ENCODE measurements around the gene PHIP. TPM values are rescaled to one million over a fixed set of nuclear protein-coding genes. Genes with fewer than 3 reads are reported as not detected.
"Not testable (repeated sequence)": the region's sequence is repeated elsewhere in the genome, so short reads cannot be mapped to it uniquely, and the experiment has no call there.

Gene PHIP
- total RNA-seq, 1 donor from 2014 or later: 12.4 TPM

DNA sequence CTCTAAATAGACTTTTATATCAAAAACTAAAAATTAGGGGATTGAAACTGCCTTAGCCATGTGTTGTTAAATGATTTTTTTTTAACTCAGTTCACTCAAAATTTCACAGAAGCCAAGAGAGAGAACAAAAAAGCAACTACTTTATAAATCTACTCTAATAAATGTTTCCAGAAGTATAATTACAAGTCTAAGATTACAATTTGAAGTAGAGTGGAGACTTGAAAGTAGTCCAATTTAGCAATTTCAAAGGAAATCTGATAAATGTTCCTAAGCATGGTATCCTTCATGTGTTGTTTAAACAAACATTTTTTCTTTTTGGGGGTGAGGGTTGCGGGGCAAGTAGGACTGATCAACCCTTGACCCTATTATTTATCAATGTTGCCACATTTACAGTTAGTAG lies 72.6 kb downstream of the PHIP start:
- ATAC-seq: no peak

DNA sequence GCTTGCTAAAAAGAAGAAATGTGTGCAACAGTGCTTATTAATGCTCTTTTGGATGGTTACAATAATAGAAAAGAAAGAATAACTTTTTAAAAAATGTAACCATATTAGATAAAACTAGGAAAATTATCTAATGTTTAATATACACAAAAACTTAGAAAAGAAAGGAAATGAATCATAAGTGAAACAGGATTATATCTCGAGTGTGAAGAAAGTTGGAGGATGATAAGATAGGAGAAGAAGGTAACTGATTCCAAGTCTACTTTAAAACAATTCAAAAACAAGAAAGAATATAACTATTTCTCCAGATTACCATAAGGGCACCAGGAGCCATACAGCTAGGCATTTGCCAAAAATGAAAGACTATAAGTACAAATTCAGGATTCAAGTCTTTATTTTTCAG lies 73.0 kb downstream of the PHIP start:
- no peak for ATAC-seq

DNA sequence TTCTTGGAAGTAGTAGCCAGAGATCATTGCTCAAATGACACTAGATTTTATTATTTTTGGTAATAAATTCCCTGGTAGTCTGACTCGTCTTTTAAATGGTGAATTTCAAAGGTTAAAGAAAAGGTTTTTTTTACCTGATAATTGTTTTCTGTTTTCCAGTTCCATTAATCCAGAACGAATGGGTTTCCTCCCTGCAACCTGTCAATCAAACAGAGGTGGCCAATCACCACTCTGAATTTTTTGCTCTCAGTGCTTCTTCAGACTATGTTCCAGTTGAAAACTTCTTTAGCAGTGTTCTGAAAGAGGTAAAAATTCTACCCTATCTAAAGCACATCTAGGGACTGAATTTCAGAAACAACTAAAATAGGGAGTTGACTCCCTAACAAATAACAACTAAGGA lies 73.8 kb downstream of the PHIP start:
- no peak for ATAC-seq

DNA sequence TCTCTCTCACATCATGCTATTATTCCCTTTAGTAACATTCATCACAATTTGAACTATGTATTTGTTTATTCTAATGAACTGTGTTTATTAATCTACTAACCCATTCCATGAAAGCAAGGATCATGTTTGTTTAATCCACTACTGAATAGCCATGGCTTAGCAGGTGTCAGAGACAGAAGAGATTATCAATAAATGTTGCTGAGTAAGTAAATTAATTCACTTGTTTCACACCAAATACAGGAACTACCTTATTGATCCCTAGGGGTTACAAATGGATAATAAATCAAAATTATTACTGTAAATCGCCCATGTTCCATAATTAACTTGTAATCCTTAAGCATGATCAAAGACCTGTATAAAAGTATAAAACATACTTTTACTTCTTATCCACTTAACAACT lies 76.6 kb downstream of the PHIP start:
- no peak for ATAC-seq

DNA sequence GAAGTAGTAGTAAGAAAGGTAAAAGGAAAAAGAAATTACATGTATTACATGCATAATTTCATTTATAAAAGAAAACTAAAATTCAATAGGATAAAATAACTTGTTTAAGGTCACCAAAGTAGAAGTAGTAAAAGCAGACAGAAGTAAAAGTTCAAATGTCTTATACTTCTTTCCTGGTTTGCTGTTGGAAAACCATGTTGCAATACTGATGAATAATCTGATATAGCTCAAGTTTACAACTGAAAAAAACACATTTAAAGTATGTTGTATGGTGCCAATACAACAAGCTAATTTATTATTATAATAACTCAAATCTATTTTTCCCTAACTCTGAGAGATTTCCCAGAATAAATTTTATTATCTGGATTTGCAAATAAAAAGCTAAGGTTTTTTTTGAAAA lies 78.3 kb downstream of the PHIP start:
- ATAC-seq: no peak

DNA sequence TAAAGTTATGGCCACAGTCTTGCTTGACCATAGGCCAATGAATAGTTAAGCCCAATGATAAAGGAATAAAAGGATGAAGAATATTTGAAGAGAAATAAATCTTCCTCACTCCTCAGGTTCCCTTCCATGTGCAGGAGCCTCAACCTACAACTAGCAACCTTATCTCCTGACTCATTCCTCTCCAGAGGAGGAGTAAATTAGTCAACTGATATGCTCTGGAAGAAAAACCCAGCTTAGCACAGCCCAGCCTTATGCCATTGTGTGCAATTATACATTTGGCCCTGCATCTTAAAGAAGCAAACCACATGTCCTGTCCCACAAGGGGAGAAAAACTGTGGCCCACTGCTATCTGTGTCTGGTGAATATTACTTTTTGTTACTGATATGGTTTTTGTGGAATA lies 82.1 kb downstream of the PHIP start:
- ATAC-seq: no peak

DNA sequence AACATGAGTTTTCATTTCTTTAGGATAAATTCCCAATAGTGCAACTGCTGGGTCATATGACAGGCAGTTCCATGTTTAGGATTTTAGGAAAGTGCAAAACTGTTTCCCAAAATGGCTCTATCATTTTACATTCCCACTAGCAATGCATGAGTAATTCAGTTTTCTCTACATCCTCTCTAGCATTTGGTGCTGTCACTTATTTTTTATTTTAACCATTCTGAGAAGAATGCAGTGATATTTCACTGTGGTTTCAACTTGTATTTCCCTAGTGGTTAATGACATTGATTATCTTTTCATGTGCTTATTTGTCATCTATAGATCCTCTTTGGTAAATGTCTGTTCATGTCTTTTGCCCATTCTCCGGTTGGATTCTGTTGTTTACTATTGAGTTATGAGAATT lies 82.7 kb downstream of the PHIP start:
- ATAC-seq: no peak

DNA sequence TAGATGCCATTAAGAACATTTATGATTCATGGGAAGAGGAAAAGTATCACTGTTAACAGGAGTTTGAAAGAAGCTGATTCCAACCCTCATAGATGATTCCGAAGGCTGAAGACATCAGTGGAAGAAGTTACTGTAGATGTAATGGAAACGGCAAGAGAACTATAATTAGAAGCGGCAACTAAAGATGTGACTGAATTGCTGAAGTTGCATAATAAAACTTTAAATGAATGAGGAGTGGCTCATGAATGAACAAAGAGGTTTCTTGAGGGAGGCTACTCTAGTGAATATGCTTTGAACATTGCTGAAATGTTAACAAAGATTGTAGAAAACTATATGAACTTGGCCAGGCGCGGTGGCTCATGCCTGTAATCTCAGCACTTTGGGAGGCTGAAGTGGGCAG lies 84.1 kb downstream of the PHIP start:
- no peak for ATAC-seq

DNA sequence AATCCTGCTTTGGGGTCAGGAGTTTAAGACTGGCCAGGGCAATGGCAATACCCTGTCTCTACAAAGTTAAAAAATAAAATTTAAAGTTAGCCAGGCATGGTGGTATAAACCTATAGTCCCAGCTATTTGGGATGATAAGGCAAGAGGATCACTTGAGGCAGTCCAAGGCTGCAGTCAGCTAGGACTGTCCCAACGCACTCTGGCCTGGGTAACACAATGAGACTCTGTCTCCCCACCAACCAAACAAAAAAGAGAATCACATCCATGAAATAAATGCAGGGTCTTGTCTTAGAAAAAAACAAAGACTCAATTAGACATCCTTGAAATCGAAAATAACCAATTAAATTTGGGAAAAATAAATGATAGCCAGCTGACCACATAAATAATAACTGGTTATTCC lies 88.9 kb downstream of the PHIP start:
- no peak for ATAC-seq

DNA sequence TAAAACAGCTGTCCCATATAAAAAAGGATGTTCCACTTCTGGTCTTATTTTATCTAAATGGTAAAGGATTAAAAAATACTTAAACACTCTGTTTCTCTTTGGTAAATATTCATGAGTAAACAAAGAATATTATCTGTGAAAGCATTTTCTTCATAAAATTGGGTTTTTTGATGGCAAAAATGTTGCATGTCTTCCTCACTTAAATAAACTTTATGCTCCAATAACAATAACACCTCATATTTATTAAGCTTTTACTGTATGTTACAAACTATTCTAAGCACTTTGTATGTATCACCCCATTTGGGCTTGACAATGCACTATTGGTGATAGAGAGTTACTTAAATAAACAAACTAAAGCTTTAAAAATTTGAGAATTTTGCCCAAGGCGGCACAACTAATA lies 91.9 kb downstream of the PHIP start:
- no peak for ATAC-seq

DNA sequence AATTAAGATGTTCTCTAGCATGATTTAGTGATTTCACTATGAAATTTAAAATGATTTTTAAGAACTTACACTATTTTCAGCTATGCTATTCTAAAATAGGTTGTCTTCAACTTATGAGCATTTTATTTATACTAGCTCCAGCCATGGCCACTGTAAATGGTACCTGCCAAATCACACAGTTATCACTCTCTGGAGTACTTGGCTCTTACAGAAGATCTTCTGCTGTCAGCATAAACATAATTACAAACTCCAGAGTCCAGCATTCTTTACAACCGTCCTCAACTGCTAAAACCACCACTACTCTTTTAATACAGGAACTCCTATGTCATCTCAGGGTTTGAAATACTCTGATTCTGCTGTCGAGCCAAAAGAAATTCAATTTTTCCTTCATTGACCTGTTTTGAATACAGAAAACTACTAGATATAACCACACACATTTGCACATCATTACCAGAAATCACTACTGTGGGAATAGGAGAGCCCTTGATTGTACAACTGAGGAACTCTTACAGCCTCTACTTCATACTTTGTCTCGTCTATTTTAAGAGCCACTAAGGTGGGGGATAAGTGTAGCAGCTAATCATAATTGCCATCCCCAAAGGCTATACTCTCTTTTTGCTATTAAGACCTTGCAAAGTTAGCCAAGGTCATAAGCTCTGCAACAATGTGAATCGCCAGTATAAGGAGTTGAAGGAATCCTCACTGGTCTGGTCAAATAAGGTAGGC lies 93.7 kb downstream of the PHIP start:
- no peak for ATAC-seq

DNA sequence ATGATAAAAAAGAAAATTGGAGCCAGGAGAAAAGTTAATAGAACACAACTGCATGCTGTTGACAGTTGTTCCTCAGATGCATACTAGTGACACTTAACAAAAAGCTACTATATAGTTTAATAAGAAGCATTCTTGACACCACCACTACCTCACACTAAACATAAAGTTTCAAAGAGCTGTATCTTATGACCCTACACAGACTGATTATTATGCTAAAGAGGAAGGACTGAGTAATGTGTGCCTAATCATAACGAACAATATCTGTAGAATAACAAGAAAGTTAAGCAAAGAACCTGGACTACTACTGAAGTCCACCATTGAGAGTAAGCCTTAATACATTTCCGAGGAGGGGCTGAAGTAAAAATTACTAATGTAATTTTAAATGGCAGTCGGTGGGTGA lies 110.9 kb downstream of the PHIP start:
- ATAC-seq: no peak

DNA sequence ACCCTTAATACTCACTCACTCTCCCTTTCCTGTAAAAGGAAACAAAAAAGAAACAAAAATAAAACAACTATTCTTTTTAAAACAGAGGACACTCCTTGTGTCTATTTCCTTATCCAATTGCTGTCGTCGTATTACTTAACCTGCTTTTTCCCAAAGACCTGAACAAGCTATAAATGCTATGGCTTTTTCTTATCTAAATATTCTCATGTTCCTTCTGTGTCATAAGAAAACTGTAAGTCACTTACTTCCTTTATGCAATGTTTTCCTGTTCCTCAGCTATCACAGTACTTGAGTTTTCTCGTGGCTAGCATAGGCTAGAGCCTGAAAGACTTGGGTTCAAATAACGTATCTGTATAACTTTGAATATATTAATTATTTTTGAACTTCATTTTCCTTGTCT lies 111.5 kb downstream of the PHIP start:
- no peak for ATAC-seq

DNA sequence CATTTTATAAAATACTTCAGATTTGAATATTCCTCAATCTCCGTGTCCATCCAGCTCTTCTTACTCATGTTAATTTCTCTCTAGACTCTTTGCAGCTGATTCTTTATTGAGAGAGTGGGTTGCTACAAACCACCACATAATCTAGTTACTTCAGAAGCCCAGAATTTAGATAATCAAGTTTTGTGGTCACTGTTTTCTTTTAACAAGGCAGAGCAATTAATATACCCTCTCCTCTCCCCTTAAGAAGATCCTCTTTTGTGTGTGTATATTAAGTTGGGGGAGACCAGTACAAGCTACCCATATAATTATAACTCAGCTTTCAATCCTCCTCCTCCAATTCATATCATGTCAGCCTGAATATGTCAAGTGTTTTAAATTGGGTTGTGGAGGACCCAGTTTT lies 115.6 kb downstream of the PHIP start:
- ATAC-seq: no peak

DNA sequence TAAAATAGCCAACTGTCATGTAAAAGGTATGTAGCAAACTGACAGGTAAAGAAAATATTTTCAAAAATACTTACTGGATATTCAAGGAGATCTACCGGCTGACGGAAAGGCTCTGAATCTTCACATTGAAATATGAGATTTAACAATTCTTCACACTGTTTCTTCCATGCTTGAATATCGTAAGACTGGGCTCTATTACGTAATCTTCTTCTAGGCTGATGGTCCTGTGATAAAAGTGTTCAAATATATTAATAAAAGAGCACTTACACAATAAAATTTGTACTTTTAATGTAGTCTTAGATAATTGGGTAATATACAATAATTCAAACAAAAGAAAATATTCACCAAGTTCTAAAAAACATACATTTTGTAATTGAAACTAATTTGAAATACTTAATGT lies 123.3 kb downstream of the PHIP start:
- no peak for ATAC-seq

DNA sequence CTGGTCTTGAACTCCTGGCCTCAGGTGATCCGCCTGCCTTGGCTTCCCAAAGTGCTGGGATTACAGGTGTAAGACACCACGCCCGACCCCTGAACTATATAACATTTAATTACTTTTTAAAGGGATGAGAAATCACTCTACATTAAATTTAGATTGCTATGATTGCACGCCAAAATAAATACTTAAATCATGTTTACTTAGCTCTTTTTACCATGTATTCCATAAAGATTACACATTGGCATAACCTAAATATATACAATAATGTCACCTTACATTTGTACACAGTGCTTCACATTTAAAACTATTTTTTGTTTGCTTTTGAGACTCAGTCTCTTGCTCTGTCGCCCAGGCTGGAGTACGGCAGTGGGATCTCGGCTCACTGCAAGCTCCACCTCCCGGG lies 124.3 kb downstream of the PHIP start:
- no peak for ATAC-seq

DNA sequence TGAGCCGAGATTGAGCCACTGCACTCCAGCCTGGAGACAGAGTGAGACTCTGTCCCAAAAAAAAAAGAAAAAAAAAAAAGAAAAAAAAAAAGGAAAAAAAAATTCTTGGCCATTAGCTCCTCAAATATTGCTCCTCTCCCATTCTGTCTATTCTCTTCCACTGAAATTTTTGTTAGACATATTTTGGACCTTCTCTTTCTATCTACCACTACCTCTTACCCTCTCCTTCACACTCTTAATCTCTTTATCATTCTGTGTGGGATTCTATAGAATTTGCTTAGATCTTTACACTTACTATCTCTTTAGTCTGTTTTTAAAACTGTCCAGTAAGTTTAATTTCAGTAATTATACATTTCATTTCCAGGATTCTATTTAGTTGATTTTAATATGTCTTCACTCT lies 125.7 kb downstream of the PHIP start:
- no peak for ATAC-seq

DNA sequence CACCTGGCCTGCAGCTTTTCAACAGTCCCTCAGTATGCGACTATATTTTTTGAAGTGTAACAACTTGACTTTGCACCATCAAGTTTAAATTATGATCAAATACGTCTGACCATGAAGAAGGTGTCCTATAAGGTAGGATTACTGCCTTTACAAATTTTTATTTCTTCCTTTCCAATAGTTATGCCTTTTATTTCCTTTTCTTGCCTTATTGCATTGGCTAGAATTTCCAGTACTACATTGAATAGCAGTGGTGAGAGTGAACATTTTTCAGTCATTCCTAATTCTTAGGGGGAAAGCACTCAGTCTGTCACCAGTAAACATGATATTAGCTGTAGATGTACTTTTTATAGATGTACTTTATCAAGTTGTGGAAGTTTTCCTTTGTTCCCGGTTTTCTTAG lies 129.3 kb downstream of the PHIP start:
- no peak for ATAC-seq

DNA sequence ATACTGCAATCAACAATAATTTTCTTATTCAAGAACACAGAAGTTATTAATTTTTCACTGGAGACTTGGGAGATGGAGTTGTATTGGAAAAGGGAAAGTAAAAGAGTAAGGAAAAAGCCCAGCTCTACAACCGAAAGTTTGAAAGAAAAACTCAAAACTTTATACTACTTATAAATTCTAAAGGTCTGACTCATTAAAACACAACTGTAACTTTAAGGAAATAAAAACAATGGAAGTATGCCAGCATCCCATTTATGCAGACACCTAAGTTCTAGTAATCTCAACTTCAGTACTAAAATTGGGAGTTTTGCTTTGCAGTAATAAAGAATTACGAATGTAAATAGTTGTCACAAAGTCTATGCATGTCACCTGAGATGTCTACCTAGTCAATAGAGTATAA lies 130.1 kb downstream of the PHIP start:
- no peak for ATAC-seq

DNA sequence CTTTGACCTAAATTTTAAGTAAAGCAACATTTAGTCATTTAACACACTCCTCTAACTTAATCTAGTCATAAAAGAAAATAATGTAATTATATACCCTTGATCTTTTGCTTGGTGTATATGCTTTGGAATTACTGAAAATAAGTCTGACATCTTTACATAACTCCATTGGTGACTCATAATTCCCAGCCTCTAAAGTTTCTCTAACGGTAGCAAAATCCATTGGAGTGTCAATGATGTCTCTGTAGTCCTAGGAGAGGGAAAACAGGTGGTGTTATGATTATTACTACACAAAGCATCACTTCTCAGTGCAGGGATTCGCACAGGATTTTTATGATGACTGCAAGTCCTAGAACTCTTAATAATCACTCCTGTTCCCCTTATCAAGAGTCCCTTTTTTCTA lies 130.5 kb downstream of the PHIP start:
- ATAC-seq: no peak

DNA sequence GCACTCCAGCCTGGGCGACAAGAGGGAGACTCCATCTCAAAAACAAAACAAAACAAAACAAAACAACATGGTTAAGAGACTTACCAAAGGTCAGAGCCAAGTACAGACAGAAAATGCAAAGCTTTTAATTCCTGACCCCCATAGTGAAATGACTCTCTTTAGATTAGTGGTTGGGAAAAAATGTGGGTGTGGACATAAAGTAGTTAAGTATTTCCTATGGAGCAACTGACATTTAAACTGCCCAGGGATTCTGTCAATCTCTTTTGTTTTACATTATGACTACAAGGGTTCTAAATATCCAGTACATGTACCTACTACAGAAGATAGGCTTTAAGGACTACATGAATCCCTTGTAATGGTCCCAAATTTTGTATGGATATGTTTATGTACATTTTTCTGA lies 135.6 kb downstream of the PHIP start:
- ATAC-seq: no peak

DNA sequence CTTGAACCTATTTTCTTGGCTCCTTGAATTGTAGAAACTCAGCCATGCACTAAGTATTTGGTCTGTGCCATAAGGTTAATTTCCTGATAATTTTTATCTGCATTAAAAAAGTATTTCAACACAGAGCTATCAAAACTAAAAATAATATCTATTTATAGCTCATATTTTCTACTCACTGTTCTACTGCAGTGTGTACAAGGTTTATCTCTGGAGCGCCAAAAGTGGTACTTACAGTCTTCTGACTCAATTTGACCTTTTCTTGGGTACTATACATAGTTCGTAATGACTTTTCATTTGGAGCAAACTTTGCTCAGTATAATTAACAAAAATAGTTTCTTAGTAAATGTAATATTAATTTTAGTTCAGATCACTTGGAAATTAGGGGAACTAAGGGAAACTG lies 141.5 kb downstream of the PHIP start:
- ATAC-seq: no peak

DNA sequence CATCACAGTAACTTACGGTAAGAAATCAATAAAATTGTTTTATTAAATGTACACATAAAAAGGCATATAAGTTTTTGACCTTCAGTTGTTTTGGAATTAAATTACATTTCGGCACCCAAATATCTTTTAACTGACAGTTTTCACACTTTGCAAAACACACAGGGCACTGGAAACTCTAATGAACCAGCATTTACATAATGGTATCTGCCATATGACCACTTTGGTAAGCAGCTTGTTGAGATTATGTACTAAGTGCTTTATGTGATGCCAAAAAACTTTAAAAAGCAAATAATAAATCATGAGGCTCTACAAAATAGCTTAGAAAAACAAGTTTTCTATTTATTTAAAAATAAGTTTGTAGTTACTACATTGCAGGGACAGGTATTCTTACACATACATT lies 142.5 kb downstream of the PHIP start:
- ATAC-seq: no peak

DNA sequence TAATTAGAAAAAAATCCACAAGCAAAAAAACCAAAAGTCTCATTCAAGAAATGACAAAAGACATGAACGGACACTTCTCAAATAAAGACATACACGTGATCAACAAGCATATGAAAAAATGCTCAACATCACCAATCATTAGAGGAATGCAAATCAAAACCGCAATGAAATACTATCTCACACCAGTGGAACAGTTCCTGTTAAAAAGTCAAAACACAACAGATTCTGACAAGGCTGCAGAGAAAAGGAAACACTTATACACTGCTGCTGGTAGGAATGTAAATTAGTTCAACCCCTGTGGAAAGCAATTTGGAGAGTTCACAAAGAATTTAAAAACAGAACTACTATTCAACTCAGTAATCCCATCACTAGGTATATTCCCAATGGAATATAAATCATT lies 152.7 kb downstream of the PHIP start:
- no peak for ATAC-seq

DNA sequence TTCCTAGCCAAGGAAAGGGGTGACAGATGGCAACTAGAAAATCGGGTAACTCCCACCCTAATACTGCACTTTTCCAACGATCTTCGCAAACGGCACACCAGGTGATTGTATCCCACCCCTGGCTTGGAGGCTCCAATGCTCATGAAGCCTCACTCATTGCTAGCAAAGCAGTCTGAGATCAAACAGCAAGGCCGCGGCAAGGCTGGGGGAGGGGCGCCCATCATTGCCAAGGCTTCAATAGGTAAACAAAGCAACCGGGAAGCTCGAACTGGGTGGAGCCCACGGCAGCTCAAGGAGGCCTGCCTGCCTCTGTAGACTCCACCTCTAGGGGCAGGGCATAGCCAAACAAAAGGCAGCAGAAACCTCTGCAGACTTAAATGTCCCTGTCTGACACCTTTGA lies 156.9 kb downstream of the PHIP start:
- ATAC-seq: not testable (repeated sequence)

DNA sequence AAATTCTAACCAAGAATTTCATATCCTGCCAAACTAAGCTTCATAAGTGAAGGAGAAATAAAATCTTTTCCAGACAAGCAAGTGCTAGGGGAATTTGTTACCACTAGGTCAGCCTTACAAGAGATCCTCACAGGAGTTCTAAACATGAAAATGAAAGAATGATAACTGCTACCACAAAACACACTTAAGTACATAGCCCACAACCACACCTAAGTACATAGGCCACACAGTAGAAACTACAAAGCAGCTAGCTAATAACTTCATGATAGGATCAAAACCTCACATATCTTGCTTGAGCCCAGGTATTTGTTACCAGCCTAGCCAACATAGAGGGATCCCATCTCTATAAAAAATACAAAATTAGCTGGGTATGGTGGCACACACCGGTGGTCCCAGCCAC lies 160.3 kb downstream of the PHIP start:
- no peak for ATAC-seq
